Measurements from ENCODE around the gene APP.

Gene APP

DNA sequence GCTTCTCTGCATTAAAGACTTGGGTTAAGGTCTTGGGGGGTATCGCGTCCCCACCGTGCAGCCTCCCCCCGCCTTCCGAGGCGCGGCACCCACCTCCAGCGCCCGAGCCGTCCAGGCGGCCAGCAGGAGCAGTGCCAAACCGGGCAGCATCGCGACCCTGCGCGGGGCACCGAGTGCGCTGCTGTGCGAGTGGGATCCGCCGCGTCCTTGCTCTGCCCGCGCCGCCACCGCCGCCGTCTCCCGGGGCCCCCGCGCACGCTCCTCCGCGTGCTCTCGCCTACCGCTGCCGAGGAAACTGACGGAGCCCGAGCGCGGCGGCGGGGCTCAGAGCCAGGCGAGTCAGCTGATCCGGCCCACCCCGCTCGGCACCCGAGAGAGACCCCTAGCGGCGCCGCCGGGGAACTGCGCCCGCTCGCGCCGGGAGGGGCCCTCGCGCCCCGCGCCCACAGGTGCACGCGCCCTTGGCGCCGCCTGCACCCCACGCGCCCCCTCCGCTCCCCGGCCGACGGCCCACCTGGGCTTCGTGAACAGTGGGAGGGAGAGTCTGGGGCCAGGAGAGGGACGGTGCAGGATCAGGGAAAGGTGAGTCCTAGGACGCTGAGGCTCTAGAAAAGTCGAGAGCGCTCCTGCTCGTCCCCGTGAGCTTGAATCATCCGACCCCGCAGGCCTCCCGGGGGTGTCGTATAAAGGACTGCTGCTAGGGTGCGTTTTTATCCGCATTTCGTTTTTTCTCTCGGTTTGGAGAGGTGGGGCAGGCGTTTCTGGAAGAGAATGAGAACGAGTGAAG, at the start of gene APP:
Gene APP (minus strand): TSS at position 300 of the 787 bp plus-strand sequence. CDS start 150 bp downstream, at position 150.
- DNase-seq: no peak

DNA sequence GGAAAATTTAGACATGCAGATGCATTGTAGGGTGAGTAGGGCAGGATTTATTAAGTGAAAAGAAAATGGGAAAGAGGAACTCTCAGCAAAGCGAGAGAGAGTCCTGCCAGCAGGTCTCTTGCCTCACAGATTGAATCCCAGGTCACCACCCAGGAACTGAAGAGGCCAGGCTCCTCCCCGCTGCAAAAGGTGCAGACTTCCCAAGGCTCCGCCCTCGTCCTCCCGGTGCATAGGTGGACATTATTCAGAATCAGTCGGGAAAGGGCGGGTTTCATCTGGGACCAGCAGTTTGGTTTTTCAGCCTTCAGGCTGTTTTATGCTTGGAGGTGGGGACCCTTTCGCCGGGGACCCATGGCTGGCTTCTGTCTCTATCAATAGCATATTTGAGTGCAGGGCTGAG, 41.6 kb upstream of the APP start:
- no peak for DNase-seq

DNA sequence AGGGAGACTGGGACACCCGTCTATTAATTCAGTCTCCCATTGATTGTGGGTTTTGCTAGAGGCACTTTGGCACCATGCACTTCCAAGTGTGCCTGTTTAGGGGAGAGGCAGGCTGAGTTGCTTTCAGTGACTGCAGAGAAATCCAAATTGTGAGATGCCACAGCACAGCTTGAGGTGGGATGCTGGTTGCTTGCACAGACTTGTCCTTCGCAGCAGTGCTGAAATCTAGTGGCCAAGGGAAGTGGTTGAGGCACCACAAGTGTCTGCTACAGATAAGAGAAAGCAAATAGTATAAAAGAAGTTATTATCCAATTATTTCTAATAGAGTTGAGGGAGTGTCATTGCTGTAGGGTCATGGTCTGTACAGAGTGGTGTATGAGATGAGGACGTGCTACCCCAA, 40.0 kb upstream of the APP start:
- DNase-seq: no peak

DNA sequence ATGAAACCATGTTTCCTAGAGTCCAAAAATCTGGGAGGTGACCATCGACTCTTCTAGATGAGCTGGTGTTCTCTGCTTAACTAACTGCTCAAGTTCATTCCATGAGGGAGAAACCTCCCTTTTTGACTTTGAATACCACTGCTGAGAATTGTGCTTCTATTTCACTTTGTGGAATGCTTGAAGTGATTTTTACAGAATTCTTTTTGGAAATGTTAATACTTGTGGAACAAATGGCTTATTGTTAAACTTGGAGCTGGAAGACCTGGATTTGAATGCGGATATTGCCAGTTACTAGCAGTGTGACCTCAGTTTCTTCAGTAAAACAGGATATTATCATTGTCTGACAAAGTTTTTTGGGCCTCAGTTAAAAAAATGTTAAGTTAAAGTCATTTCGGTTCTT, 36.5 kb upstream of the APP start:
- no peak for DNase-seq

DNA sequence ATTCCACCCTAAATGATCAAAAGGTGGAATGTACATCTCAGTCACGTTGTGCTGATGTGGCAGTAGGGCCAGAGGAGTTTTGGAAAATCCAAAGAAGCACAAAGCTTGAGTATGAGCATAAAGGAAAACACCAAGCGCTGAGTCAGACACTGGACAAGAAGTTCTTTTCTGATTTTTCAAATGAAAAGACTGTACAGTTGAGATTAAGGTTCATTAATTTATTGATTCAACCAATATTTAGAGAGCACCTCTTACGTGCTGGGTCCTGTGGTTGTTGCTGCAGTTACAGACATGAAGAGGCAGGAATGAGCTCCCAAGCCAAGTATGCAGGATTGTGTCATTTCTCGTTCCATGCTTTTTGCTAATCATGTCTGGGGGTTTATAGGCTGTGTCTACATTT, 28.9 kb upstream of the APP start:
- no peak for DNase-seq

DNA sequence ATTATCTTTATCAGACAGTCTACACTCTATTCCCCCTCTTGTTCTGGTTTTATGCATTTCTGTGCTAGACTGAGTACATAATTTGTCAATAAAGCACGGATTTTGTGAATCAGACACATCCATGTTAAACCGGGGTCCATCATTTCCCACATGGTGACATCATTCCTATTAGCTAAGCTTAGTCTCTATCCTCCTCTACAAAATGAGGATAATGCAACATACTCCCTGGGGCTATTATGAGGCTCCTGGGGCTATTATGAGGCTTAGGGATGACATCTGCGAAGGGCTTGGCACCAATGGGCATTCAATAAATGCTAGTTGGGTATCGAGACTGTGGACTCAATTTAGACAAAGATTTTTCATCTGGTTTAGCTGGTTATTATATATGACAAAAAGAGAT, 25.1 kb upstream of the APP start:
- DNase-seq: no peak

DNA sequence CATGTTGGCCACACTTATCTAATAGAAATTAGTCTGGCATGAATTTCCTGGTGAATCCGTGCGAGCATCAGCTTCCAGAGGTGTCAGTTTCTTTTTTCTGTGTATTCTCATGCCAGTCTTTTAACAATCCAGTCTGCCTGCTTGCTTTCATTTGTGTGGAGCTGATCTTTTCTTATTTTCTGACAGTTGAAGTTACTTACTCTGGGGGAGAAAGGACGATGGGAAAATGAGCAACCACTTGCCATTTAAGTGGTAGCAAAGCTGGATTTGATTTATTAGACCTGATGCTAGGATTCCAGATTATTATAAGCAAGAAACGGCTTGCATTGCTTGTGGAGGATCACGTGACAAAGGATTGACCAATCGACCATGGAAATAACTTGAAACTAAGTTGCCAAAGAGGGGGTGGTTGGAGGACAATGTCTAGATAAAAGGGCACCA, 24.3 kb upstream of the APP start:
- no peak for DNase-seq

DNA sequence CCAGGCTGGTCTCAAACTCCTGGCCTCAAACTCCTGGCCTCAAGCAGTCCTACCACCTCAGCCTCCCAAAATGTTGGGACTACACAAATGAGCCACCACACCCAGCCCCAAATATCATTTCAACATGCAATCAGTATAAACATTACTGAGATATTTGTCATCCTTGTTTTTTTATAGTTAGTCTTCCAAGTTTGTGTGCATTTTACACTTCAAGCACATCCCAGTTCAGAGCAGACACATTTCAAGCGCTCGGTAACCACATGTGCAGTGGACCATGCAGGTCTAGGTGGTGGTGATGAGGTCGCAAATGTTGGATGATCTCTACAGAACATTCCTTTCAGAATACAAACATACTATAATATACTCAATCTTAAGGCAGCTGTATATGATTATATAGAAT, 23.8 kb upstream of the APP start:
- no peak for DNase-seq

DNA sequence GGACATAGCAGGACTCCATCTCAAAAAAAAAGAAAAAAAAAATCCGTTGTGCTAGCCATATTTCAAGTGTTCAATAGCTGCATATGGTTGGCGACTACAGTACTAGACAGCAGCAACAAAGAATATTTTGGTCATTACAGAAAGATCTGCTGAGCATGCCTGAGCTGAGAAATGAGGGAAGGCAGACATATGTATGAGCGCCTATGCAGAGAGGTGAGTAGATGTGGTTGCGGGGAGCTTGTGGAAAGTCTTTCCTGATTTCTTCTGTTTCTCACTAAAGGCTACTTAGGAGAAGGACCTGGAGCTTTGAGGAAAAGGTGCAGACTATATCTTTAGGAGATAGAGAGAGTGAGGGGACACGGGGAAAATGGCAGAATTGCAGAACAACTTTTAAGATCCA, 21.0 kb upstream of the APP start:
- DNase-seq: no peak

DNA sequence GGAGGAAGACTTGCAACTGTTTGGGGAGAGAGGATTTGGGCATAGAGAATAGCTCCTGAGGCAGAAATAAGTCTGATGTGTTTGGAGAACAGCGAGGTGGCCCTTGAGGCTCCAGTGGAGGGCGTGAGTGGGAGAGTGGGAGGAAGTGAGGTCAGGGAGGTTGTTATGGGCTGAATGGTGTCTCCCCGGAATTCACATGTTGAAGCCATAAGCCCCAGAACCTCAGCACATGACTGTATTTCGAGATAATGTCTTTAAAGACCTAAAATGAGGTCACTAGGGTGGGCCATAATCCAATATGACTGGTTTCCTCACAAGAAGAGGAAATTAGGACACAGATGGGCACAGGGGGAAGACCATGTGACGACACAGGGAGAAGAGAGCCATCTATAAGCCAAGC, 17.9 kb upstream of the APP start:
- DNase-seq: no peak

DNA sequence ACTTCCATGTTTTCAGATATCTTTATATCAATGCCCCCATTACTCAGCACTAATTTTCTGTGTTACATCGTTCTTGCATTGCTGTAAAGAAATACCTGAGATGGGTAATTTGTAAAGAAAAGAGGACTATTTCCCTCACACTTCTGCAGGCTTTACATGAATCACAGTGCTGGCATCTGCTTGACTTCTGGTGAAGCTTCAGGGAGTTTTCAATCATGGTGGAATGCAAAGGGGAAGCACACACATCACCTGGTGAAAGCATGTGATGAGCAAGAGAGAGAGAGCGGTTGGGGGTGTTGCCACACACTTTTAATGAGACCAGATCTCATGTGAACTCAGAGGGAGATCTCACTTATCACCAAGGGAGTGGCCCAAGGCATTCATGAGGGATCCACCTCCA, 14.9 kb upstream of the APP start:
- no peak for DNase-seq

DNA sequence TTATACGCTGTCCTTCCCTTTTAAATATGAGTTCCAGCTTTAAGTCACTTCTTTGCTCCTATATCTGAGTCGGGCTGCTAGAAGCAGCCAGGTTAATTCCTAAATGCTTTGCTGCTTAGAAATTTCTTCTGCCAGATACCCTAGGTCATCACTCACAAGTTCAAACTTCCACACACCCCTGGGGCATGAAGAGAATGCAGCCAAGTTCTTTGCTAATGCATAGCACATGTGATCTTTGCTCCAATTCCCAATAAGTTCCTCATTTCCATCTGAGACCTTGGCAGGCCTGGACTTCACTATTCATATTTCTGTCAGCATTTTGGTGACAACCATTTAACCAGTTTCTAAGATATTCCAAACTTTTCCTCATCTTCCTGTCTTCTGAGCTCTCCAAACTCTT, 14.5 kb upstream of the APP start:
- DNase-seq: no peak

DNA sequence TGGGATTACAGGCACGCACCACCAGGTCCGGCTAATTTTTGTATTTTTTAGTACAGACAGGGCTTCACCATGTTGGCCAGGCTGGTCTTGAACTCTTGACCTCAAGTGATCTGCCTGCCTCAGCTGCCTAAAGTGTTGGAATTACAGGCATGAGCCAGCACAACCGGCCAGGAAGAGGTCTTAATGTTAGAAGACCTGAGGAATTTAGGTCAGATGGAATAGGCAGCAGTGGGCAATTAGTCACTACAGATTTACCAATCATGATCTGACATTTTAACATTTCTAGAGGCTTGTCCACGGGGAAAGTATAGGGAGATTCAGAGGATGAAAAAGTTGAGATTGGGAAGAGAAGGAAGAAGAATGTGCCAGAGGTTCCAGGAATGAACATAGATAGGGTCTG, 8.9 kb upstream of the APP start:
- no peak for DNase-seq

DNA sequence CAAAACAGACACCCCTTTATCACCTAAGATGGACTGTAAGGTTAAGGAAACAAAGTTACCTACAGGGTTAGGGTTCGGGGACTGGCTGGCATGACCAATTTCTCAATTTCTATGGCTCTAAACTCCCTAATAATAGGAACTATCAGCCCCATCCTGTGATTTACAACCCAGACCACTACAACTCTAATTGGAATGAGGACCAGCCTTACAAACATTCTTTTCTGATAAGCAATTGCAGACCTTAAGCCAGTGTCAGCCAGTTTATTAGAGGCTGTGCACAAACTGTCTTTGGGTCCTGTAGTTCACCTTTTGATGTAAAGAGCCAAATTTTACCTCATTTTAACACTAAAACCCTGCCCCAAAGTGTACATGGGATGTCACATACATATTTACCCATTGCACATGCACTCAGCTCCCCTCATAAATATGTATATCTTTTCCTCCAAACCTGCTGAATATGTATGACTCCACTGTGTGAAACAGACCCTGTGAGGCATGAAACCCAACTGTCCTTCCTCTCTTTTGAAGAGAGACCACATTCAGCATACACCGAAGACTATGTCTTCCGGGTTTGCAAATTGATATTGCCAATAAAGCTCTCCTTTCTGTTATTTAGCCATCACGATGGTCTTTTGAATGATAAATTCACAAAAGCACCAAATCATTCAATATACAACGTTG, 7.3 kb upstream of the APP start:
- DNase-seq: no peak

DNA sequence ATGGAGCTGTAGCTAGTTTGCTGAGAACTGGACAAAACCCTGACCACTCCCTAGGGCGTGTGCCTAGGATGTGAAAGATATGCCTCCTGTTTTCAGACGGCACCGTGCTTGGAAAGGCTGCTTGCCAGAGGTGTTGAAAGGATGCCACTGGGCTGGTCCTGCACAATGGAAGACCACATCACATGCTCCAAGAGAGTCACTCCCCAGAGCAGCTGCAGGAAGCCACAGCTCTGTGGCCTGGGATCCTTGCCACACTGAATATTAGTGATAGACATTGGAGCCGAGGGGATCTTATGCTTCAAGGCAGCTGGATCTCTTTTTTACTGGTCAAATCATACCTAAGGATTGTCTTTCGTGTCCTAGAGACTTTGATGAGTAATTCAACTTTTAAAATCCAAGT, 6.6 kb upstream of the APP start:
- no peak for DNase-seq

DNA sequence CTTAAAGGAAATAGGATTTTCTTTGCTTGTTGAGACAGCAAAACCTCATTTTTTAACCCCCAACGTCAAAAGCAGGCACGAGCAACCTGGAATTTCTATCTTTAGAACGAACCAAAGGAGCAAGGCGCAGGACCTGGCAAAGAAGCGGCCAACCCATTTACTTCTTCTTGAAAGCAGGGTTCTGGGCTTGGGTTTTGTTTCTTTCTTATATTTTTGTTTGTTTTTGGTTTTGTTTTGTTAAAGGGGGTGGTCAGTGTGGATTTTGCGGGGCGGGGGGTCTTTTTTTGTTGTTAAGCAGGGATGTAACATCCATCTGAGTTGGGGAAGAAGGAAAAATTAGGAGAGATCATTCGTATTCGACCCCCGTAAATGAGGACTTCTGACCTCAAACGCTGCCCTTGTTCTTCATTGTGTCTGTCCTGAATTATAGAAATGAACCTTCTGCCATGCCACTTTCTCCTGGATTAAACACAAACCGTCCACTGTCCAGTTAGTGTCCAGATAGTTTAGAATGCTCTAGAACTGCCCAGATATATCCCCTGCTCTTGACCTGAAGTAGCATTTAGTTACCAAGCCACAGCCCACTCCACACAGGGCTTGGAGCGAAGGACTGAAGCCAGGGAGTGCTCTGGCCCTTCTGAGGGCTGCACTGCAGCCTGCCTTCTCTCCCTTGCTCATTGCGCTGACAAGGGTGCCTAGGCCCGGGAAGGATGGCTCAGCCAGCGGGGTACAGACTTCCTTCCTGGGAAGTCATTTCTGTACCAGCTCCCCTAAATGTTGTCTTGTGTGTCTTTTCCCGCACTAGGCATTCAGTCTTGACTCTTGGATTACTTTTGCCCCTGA, 909 bp upstream of the APP start:
- DNase-seq: no peak

DNA sequence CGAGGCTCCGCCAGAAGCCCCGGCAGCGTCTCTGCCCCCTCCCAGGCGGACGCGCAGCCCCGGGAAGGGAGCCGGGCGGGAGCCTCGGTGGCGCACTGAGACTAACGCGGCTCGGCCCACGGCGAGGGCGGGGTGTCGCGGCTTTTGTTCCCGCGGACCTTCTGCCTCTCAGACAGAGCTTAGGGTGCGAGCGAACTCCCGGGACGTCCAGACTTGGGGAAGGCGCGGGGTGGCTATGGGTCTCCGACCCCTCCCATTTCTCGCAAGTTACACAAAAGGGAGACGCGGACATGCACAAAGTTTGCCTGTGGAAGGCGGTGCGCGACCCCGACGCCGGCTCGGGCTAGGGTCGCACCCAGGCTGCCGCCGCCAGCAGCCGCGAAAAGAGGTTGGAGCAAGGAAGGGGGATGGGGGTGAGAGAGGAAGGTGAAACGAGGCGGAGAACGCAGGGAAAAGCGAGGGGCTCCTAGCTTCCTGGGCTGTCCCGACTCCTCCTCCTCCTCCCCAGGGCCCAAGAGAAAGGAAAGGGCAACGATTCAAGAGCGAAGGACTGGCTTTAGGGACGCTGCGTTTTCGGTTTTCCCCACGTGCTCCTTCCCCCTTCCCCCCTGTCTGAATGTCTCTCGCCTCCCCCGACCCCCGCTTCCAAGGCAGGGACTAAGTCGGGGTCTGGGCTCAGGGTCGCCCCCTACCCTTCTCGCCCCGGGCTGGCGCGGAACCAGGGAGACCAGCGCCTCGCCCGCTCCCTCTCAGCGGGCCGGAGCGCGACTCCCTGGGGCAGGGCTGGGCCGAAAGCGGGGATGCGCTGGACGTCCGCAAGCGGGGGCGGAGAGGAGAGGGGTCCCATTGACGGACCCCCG, 729 bp downstream of the APP start:
- DNase-seq: no peak

DNA sequence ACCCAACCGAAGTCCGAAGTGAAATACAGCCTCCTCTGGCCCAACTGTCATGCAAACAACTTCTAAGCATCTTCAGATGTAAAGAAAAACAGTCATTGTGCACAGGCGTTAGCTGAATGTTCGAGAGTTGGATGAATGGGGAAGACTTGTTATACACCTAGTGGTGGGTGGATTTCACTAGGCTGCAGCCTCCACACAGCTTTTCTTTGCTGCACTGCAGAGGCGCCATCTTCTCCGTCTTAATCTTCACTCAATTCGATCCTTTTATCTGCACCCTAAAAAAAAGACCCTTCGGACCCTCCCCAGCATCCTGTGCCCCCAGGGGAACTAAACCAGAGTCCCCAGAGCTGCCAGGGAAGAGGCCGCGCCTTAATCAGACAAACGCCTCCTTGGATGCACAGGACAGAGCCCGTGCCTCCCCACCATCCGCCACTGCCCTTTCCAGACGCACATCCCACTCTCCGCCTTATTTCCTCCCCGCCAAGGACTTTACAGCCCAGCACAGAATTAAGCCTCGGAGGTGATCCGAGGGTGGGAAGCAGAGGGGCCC, 1.4 kb downstream of the APP start:
- no peak for DNase-seq

DNA sequence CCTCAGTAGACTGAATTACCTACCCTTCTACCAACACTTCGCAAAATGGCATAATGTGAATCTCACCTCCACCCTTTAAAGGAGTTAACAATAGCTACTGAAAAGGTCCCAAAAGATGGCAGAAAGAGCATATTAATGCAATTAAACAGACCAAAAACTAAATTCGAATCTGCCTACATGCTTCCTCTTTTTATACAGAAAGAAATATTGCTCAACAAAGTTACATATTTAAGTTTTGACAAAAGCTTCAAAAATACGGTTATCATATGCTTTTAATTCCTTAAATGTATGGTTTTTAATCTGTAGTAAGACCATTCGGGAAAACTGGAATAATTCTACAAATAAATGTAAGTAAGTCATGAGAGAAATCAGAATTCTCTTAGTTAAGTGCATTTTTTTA, 2.2 kb downstream of the APP start:
- no peak for DNase-seq

DNA sequence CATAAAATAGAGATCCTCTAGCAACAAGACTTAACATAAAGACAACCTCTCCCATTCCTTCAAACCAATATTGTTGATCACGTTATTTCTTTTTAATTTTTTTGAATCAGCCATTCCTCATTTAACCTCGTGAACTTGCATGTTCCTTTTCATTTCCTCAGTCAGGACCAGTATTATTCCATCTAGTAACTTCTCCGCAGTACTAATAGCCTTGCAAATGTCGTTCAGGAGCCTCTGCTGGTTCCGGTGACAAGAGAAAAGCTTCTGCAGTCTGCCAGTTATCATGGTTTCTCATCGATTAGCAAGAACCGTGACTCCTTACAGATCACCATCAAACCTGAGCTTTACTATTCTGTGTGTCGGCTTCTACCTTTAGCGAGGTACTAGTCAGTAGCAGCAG, 3.0 kb downstream of the APP start:
- DNase-seq: no peak

DNA sequence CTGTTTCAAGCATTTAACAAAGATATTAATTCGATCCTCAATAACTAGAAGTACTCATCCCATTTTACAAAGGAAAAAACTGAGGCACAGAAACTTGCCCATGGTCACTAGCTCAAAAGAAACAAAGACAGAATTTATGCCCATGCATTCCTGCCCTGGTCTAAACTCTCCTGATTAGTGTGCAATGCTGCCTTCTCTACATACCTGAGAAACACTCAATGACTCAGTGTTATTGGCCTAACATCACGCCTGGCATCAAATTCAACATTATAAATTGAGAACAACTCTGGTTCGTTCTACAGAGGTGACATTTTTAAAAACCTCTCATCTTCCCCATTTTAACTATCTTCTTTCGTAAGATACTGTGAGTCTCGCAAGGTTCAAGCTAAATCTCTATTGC, 5.2 kb downstream of the APP start:
- DNase-seq: no peak

DNA sequence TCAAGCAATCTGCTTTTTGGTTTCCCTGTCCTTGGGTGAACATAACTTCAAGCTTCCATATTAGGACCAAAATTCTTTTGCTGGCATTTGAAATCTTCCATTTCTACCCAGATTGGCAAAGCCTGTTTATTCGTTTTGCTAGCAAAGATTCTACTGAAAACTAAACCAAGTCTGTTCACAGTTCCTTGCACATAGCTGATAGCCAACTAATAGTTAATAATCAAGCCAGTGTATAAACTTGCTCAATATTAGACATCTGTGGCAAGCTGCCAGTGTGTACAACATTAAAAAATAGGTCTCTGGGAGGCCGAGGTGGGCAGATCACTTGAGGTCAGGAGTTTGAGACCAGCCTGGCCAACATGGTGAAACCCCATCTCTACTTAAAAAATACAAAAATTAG, 6.3 kb downstream of the APP start:
- no peak for DNase-seq

DNA sequence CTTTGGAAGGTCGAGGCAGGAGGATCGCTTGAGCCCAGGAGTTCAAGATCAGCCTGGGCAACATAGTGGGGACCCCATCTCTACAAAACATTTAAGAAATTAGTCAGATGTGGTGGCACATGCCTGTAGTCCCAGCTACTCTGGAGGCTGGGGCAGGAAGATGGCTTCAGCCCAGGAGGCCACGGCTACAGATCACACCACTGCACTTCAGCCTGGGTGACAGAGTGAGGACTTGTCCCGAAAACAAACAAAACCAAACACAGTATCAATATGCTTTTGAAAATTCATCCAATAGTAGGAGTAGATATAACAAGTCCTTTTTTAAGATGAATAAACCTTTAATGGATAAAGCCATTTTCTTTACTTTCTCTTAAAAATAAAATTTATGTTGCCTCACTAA, 8.5 kb downstream of the APP start:
- DNase-seq: no peak
